HG03558 (cell line): Measurements from ENCODE around the gene SLC25A45.

Source experiments
- ATAC-seq: cut with Tn5 transposase; IDR thresholded peaks from one replicate; pipeline ENCODE4 v1.9.1; 2021; ENCODE audit warnings: moderate number of reproducible peaks; ENCODE audit not compliant: unreplicated experiment; ENCODE audit errors: extremely low read depth

Gene SLC25A45

GRCh38 chr11:65390099-65390941, 7.9 kb upstream of the SLC25A45 start:
- no peak for ATAC-seq

DNA sequence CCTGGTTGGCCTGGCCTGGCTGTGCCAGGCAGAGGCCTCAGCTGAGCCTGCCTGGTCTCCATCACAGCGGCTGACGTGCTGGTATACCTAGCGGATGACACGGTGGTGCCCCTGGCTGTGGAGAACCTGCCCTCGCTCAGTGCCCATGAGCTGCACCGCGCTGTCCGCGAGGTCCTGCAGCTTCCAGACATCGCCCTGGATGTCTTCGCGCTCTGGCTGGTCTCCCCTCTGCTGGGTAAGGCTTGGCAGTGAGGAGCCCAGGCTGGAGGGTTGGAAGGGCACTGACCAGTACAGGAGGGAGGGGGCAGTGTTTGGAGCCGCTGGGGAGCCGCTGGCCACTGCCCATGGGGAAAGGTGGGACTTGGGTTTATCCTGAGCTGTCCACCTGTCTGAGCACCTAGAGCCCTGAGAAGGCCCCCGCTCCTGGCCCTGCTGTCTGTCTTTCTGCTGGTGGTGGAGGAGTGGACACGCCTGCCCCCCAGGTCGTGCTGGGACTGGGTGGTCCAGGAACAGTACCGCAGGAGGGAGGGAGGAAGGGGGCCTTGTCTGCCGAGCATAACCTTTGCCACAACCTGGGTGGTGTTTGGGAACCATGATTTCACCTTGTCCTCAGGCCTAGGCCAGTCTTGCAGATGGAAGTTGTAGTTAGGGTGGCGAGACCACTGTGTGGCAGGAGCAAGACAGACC, 7.0 kb upstream of the SLC25A45 start:
- ATAC-seq: no peak

GRCh38 chr11:65388731-65389130, 6.3 kb upstream of the SLC25A45 start:
- ATAC-seq: no peak

DNA sequence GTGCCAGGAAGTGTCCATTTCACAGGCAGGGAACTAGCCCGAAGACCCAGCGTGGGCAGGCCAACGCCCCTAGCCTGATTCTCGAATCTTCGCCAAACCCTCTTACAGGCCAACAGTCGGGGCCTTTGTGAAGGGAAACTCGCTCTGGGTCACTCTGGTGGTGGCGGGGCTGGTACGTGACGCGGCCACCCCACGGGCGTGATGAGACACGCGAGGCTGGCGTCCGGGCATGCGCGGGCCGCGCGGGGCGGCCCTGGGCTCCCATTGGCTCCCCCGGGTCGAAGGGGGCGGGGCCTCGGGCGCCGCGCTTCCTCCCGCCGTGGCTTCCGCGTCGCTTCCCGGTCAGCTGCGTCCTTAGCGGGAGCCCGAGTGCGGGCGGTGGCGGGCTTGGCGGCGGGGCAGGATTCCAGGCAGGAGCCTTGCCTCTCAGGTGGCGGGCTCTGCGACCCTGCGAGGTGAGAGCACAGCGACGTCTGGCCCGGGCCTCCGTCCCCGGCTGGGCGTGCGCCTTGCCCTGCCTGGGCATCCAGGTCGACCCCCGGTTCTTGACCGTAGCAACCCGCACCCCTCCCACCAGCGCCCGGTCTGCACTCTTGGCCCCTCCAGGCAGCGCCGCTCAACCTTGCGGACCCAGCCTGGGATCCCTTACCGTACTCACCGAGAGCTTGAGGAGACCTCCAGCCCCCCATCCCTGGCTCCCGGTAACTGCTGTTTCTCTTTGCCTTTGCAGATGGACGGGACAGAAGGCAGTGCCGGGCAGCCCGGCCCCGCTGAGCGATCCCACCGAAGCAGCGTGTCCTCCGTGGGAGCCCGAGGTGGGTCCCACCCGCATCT, 4.1 kb upstream of the SLC25A45 start, which contains the start of gene FRMD8:
Gene FRMD8, plus strand, starts transcription at position 331 of the 834 bp plus-strand sequence. Its CDS starts 400 bp downstream, at position 731.
- ATAC-seq: no peak

- no peak for ATAC-seq
Observed at GRCh38 chr11:65384301-65384889, 1.9 kb upstream of the SLC25A45 start.

GRCh38 chr11:65383778-65384177, 1.3 kb upstream of the SLC25A45 start:
- no peak for ATAC-seq

DNA sequence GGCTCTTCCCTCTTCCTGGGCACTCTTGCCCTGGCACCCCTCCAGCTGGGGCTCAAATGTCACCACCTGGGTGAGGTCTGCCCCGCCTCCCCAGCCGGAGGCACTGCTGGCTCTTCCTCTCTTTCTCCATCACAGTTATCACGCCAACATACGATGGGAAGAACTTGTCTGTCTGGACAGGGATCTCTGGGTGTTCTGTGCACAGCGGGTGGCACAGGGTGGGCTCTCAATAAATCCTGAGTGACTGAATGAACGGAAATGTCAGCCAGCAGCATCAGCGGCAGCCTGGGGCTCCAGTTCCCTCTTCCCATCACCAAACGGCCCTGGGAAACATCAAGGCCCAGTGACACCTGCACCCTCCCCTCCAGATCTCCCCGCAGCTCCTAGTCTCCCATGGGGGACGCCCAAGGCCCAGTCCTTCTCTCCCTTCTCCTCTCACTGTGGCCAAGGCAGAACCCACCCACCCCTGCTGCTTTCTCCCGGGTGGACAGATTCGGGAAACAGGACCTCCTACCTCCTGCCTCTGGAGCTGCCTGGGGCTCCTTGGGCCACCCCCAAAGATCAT, 440 bp upstream of the SLC25A45 start:
- no peak for ATAC-seq

- ATAC-seq: no peak
Observed at GRCh38 chr11:65381716-65382032, 772 bp downstream of the SLC25A45 start.

DNA sequence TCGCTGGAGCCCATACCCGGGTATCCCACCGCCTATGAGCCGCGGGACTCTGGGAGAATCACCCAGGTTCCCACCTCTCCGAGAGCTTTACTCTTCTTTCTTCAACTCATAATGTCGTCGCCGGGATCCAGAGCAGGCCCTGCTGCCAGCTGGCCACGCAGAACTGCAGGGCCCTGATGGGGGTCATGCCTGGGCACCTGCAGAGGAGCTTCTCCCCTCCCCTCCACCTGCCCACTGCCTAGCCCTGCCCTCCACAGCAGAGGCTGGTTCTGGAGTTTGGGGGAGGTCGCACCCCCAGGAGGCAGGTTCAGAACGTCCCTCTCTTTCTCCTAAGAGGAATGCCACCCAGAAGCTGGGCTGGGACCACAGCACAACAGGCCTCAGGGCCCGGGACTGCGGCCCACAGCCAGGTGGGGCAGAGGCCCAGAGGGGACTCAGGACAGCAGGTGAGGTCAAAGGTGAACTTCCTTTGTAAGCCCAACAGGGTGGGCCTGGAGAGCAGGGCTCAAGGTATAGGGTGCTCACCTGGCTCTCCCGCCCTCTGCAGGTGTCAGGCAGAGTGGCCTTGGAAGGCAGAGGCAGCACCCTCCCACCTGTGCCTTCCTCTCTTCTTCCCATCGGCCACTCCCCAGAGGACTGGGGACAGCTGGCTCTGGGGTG, 1.9 kb downstream of the SLC25A45 start:
- no peak for ATAC-seq

DNA sequence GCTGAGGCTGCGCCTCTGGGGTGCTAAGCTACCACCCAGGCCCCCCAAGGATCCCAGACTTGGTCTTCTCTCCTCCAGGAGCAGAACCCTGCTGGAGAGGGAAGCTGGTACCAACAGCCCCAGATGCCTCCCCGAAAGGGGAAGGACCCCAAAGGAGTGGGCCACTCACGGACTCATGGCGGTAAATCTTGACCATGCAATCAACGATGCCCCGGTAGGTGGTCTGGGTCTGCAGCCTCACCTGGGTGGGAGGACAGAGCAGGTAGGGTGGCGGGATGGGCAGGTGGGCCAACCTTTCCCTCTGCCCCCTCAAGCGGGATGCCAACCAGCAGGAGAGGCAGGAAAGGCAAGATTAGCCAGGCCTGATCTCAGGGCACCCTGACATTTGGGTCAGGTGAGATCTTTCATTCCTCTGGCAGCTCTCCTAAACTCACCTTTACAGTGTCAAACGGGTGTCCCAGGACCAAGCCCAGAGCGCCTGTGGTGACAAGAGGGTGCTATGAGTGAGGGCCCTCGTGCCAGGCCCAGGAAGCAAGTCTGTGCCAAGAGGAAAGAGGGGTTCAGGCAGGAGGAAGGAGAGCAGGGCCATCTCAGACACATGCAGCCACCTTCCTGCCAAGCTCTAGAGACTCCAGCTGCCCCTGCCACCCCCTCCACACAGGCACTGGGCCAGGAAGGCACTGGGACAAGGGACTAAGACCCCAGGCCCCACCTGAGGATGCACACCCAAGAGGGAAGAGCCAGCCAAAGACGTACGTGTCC, 2.6 kb downstream of the SLC25A45 start:
- no peak for ATAC-seq

DNA sequence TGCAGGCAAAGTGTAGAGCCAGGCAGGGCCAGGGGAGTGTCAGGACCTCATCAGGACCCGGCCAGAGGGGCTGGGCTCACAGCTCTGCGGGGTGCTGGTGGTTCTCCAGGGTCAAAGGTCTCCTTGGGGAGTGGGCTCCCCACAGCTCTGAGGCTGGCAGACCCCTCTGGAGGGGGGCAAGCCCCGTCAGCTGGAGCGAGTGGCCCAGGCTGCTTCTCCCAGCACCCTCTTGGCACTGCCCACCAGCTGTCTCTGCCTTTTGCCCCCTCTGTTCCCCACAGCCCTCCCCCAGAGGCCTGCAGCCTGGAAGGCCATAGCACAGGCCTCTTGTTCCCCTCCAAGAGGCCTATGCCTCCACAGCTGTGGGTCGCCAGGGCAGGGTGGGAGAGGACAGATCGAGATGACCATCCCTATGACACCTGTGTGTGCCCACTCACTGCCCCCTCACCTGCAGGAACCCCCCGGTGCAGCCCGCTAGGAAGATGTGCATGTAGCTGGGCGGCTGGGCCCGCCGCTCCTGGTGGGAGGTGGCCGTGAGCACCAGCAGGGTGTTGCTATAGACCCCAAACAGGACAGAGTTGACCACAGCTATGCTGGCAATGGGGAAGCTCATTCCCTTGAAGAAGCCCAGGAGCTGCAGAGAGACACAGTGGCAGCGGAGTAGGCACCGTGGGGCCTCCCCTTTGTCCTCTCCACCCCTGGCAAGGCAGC, 3.4 kb downstream of the SLC25A45 start:
- ATAC-seq: no peak

- no peak for ATAC-seq
Observed at GRCh38 chr11:65378208-65378927, 4.1 kb downstream of the SLC25A45 start.

DNA sequence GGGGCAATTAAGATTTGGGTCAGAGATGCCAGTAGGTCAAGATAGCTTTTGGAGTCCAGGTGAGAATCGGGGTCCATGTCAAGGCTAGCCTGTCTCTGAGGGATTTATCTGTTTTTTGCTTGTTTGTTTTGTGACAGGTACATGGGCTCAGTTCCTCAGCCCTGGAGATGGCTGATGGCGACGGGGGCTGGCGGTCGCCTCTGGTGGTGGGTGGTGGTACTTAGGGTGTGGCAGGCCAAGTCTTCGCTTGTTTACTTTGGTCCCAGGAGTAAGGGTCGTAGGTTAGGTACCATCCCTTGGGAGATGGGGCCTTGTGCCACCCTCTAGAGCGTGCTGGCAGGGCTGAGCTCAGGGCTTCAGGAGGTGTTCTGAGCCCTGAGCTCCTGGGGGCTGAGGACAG, 4.7 kb downstream of the SLC25A45 start:
- no peak for ATAC-seq

DNA sequence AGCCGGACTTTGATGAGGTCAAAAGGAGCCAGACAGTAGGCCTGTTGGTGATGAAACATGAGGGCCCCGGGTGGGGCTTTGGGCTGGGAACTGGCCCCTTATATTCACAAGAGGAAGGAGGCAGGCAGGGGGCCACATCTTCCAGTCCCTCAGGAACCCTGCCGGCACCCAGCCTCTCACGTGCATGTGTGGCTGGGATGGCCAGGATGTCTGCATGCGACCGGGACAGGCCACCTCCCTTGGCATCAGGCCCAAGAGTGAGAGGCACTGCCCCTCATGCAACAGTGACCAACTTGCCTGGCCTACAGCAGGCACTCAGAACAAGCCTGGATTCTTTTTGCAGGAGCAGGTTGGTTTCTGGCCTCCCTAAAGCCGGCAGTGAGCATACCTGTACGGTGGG, 5.4 kb downstream of the SLC25A45 start:
- no peak for ATAC-seq

DNA sequence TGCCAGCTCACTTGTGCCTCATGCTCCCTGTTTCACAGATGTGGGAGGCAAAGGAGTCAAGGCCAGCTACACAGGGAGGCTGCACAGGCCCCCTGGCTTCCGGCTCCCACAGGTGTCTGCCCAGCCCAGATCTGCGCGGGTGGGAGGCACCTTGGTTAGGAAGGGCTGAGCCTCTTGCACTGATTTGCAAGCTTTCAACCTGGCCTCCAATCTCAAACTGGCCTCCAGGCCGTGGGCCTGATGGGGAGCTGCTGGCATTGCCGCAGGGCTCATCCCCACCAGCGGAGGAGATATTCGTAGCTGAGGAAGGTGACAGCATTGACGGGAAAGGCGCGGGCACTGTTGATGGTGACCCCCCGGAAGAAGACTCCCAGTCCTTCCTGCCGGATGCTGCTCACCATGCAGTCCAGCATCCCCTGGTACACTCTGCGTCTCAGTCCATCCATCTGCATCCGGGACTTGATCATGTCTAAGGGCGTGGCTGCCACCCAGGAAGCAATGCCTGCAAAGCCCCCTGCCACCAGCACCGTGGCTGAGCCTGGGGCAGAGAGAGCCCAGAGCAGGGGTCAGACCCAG, 6.2 kb downstream of the SLC25A45 start:
- ATAC-seq: no peak

DNA sequence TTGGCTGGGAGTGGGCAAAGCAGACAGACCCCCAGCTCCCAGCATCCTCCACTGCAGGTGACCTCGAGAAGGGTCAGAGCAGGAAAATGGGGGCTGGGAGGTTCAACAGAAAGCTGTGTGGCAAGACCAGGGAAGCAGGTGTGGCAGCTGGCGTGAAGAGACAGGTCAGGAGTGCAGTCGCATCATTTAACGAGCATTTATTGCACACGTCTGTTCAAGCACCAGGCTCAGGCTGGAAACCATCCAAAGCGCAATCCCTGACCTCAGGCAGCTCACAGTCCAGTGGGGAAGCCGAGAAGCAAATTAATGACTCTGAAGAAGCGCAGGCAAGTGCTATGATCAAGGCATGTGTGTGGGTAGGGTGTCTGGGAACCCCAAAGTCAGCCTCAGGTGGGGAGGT, 7.4 kb downstream of the SLC25A45 start:
- ATAC-seq: no peak

- no peak for ATAC-seq
Observed at GRCh38 chr11:65373839-65374580, 8.4 kb downstream of the SLC25A45 start.
